AG09309 (cell line): ENCODE results near the gene LRRC25.
A peak's percentile ranks its signal among the peaks of the same experiment; 100 is the strongest.

ENCODE experiments used
- DNase-seq: peaks from one replicate; pipeline ENCODE4 v3.0.0-alpha.2; 2010; ENCODE audit warnings: low read depth
- H3K4me3 ChIP-seq: 2 replicates; pipeline ENCODE4 v1.5.1; 2011; ENCODE audit warnings: mild to moderate bottlenecking, low read depth, low read length, moderate library complexity; ENCODE audit not compliant: control insufficient read depth
- CTCF ChIP-seq: IDR thresholded peaks from 2 replicates; pipeline ENCODE4 v1.5.1; 2011; ENCODE audit warnings: mild to moderate bottlenecking, low read depth, low read length, inconsistent platforms; ENCODE audit not compliant: insufficient read depth, control insufficient read depth; ENCODE audit errors: missing control alignments

The LRRC25 gene

GRCh38 chr19:18389726-18390064 is 7.7 kb downstream of the LRRC25 start:
- no peak for DNase-seq
- no peak overlapping the region for H3K4me3 ChIP-seq
- no peak for TF ChIP-seq CTCF

GRCh38 chr19:18388960-18389725 is 8.3 kb downstream of the LRRC25 start:
- peak overlapping the region; percentile 8; the same call in 1 of the 2 replicates for H3K4me3 ChIP-seq
- DNase-seq, result no peak
- TF ChIP-seq CTCF, result no peak

- DNase-seq, result no peak
- peak; percentile 75 for TF ChIP-seq CTCF
- peak overlapping the region; percentile 65 for H3K4me3 ChIP-seq
These were observed 9.1 kb downstream of the LRRC25 start for GRCh38 chr19:18388100-18388959.

- no peak for TF ChIP-seq CTCF
- peak overlapping the region; percentile 65 for H3K4me3 ChIP-seq
- peak; percentile 74 for DNase-seq
These were observed 10.7 kb downstream of the LRRC25 start for GRCh38 chr19:18386543-18387271.

- peak within 1 kb of the TSS; percentile 65 for H3K4me3 ChIP-seq
- DNase-seq, result peak; percentile 78
- peak; percentile 83 for TF ChIP-seq CTCF
These were observed 11.5 kb downstream of the LRRC25 start, which contains the start of gene GDF15 for GRCh38 chr19:18385675-18386542. Gene GDF15, plus strand, starts transcription at chr19:18386158. Its CDS starts 32 bp downstream, at chr19:18386190.
